Measurements from ENCODE around the gene TTLL11. TPM values are rescaled to one million over a fixed set of nuclear protein-coding genes. Genes with fewer than 3 reads are reported as not detected.

The TTLL11 gene
- total RNA-seq, 6 experiments from 2014 or later: 3.2 to 5.2 (median 4.1) TPM

DNA sequence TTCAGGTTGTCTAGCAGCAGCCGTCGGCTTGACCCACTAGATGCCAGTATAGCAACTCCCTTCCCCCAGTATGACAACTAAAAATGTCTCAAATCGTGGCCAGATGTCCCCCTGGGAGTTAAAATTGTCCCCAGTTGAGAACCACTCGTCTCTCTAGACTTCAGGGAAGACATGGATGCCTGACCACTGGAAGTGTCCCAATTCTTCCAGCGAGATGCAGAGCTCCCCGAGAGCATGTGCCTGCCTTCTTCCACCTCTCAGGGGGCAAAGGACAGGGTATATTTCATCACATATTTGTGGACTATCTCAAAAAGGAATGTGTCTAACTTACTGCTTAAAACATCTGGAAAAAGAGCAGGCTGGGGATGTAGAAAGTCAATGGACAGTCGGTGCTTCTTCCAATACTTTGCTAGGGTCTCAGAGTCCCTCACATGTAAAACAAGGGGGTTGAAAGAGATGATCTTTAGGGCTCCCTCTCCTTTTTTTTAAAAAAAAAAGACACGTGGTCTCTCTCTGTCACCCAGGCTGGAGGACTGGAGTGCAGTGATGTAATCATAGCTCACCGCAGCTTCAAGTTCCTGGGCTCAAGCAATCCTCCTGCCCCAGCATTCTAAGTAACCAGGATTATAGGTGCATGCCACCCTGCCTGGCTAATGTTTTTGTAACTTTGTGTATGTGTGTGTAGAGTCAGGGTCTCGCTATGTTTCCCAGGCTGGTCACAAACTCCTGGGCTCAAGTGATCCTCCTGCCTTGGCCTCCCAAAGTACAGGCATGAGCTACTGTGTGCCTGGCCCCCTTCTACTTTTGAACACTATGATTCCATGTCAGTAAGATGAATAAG, 251.1 kb downstream of the TTLL11 start:
- TF ChIP-seq POLR2A (IDR thresholded peaks at IDR 0.05): no peak
- TF ChIP-seq, protein P1, sequence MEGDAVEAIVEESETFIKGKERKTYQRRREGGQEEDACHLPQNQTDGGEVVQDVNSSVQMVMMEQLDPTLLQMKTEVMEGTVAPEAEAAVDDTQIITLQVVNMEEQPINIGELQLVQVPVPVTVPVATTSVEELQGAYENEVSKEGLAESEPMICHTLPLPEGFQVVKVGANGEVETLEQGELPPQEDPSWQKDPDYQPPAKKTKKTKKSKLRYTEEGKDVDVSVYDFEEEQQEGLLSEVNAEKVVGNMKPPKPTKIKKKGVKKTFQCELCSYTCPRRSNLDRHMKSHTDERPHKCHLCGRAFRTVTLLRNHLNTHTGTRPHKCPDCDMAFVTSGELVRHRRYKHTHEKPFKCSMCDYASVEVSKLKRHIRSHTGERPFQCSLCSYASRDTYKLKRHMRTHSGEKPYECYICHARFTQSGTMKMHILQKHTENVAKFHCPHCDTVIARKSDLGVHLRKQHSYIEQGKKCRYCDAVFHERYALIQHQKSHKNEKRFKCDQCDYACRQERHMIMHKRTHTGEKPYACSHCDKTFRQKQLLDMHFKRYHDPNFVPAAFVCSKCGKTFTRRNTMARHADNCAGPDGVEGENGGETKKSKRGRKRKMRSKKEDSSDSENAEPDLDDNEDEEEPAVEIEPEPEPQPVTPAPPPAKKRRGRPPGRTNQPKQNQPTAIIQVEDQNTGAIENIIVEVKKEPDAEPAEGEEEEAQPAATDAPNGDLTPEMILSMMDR (IDR thresholded peaks at IDR 0.05): no peak
- H3K9me3 ChIP-seq: no peaks in the 10 kb centered on the region
- DNase-seq: peak in 1 of 3 donors; percentile 9
- no peak for ATAC-seq
- intact Hi-C loops (cut with DNase I): no loop called here
- WGBS (ENCODE audit: insufficient coverage, low coverage, low lambda C conversion rate, missing lambda C conversion rate): 80% methylated on average over 10 of the region's 10 CpGs
- no peaks in the 10 kb centered on the region for H3K27me3 ChIP-seq
- H3K36me3 ChIP-seq: no peaks in the 10 kb centered on the region
- H3K27ac ChIP-seq: no peak overlapping the region
- H3K4me1 ChIP-seq: no peaks in the 10 kb centered on the region
- no peak overlapping the region for H3K4me3 ChIP-seq

DNA sequence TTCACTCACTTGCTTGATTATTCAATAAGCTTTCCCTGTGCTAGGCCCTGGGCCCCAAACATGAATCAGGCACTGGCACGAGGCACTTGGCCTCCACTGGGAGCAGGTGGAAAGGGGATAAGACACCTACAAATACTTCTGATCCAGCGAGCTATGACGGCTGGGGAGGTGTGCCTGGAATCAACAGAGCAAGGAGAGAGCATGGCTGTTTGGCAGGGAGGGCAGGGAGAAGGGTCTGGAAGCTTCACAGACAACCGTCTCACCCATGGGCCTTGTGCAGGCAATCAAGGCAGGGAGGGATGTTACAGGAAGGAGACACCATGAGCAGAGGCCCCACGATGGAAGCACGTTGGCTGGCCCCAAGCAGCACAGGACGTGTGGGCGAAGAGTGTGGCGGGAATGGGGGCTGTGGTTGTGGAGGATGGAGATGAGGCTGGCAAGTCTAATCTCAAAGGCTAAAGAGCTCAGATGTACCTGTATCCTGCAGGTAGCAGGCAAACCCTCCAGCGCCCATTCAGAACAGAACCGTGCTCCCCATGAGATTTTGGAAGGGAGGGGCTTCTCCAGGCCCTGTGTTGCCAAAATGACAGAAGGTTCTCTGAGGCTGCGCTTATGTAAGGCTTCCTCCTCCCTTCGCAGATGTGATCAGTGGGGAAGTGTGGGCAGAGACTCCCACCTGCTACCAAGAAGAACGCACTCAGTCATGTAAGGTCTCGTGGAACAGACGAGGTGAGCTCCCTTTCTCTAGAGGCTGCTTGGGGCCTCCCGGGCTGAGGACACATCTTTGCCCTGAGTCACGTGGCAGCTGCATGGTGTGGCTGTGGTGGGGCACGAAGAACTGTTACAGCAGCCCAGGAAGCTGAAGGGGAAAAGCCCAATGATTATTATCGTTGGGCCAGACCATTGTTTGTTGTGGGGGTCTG, 252.0 kb downstream of the TTLL11 start:
- Histone ChIP-seq H3K4me3 (no peak overlapping the region), H3K4me1 (no peaks in the 10 kb centered on the region), H3K27ac (no peak overlapping the region), H3K27me3 (no peaks in the 10 kb centered on the region), H3K36me3 (no peaks in the 10 kb centered on the region), H3K9me3 (no peaks in the 10 kb centered on the region)
- WGBS (ENCODE audit: insufficient coverage, low coverage, low lambda C conversion rate, missing lambda C conversion rate): 76% methylated on average over 8 of the region's 20 CpGs
- TF ChIP-seq, protein P1 (IDR thresholded peaks at IDR 0.05): no peak
- no peak for TF ChIP-seq POLR2A (IDR thresholded peaks at IDR 0.05)
- ATAC-seq (no peak), DNase-seq (peak in 2 of 3 donors; percentile 34 to 40)
- intact Hi-C loops (cut with DNase I): no loop called here

DNA sequence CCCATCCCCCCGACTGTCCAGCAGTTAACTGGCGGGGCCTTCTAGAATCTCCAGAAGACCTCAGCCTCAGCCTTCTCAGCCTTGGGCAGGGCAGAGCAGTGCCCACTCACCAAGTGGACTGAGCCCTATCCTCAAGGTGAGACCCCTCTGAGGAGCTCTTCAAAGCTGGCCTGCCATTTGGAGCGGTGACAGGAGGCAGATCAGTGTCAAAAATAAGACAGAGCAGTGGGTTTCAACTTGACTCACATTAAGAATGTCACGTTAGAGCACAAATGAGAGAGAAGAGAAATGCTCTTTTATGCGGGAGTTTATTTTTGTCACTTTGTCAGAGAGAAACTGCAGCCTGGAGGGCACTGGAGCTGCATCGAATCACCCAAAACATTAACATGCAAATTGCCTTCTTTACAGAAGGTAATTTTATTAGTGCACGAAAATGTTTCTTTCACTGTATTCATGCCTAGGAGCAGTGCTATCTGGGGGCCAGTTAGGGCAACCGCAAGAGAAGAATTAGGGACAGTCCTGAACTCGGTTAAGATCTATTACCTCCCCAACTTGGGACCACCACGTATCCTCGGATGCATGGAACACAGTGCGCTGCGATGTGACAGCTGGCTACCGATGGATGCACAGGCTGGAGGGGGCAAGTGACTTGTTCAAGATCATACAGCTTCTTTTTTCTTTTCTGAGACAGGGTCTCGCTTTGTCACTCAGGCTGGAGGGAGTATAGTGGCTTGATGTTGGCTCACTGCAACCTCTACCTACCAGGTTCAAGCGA, 253.2 kb downstream of the TTLL11 start:
- DNase-seq: peak in 2 of 3 donors; percentile 20 to 23
- Histone ChIP-seq H3K27ac (no peak overlapping the region), H3K36me3 (no peaks in the 10 kb centered on the region), H3K4me3 (no peak overlapping the region), H3K9me3 (no peaks in the 10 kb centered on the region), H3K4me1 (no peaks in the 10 kb centered on the region), H3K27me3 (no peaks in the 10 kb centered on the region)
- 74% methylated on average over 12 of the region's 16 CpGs for WGBS (ENCODE audit: insufficient coverage, low coverage, low lambda C conversion rate, missing lambda C conversion rate)
- TF ChIP-seq, protein P1 (IDR thresholded peaks at IDR 0.05): no peak
- no peak for TF ChIP-seq POLR2A (IDR thresholded peaks at IDR 0.05)
- no peak for ATAC-seq
- intact Hi-C loops (cut with DNase I): no loop called here

Data from right lobe of liver (tissue), 6 donors.